ENCODE results near the gene ULK2. TPM values are rescaled to one million over a fixed set of nuclear protein-coding genes. Genes with fewer than 3 reads are reported as not detected.

ULK2 gene
- total RNA-seq, 1 donor from 2014 or later, result 15.7 TPM

GRCh38 chr17:19743101-19744100 lies 124.3 kb downstream of the ULK2 start:
- no peak for TF ChIP-seq CTCF (IDR thresholded peaks at IDR 0.05; ENCODE audit: unreplicated experiment)
- Mint-ChIP-seq H3K4me1 (ENCODE audit: unreplicated experiment) (no peaks in the 10 kb centered on the region), H3K4me3 (ENCODE audit: unreplicated experiment) (no peak overlapping the region), H3K27ac (ENCODE audit: unreplicated experiment) (no peak overlapping the region), H3K36me3 (ENCODE audit: low read depth, unreplicated experiment) (no peaks in the 10 kb centered on the region), H3K27me3 (ENCODE audit: unreplicated experiment) (peaks cover 3% of the 10 kb centered on the region), H3K9me3 (ENCODE audit: unreplicated experiment) (no peaks in the 10 kb centered on the region)
- DNase-seq (ENCODE audit: low spot score), result no peak

GRCh38 chr17:19742495-19742894 lies 125.2 kb downstream of the ULK2 start:
- Mint-ChIP-seq H3K27ac (ENCODE audit: unreplicated experiment) (no peak overlapping the region), H3K4me3 (ENCODE audit: unreplicated experiment) (no peak overlapping the region), H3K36me3 (ENCODE audit: low read depth, unreplicated experiment) (no peaks in the 10 kb centered on the region), H3K9me3 (ENCODE audit: unreplicated experiment) (no peaks in the 10 kb centered on the region), H3K4me1 (ENCODE audit: unreplicated experiment) (no peaks in the 10 kb centered on the region), H3K27me3 (ENCODE audit: unreplicated experiment) (peaks cover 3% of the 10 kb centered on the region)
- TF ChIP-seq CTCF (IDR thresholded peaks at IDR 0.05; ENCODE audit: unreplicated experiment), result no peak
- no peak for DNase-seq (ENCODE audit: low spot score)

- H3K4me3 Mint-ChIP-seq (ENCODE audit: unreplicated experiment), result no peak overlapping the region
- no peaks in the 10 kb centered on the region for H3K4me1 Mint-ChIP-seq (ENCODE audit: unreplicated experiment)
- TF ChIP-seq CTCF (IDR thresholded peaks at IDR 0.05; ENCODE audit: unreplicated experiment), result no peak
- no peaks in the 10 kb centered on the region for H3K36me3 Mint-ChIP-seq (ENCODE audit: low read depth, unreplicated experiment)
- H3K9me3 Mint-ChIP-seq (ENCODE audit: unreplicated experiment), result no peaks in the 10 kb centered on the region
- no peak overlapping the region for H3K27ac Mint-ChIP-seq (ENCODE audit: unreplicated experiment)
- peaks cover 4% of the 10 kb centered on the region for H3K27me3 Mint-ChIP-seq (ENCODE audit: unreplicated experiment)
- DNase-seq (ENCODE audit: low spot score), result no peak
These were observed 125.8 kb downstream of the ULK2 start for GRCh38 chr17:19741832-19742457.

GRCh38 chr17:19740933-19741332 lies 126.8 kb downstream of the ULK2 start:
- Mint-ChIP-seq H3K27ac (ENCODE audit: unreplicated experiment) (no peak overlapping the region), H3K36me3 (ENCODE audit: low read depth, unreplicated experiment) (no peaks in the 10 kb centered on the region), H3K27me3 (ENCODE audit: unreplicated experiment) (peaks cover 2% of the 10 kb centered on the region), H3K4me1 (ENCODE audit: unreplicated experiment) (no peaks in the 10 kb centered on the region), H3K4me3 (ENCODE audit: unreplicated experiment) (no peak overlapping the region), H3K9me3 (ENCODE audit: unreplicated experiment) (no peaks in the 10 kb centered on the region)
- no peak for DNase-seq (ENCODE audit: low spot score)
- TF ChIP-seq CTCF (IDR thresholded peaks at IDR 0.05; ENCODE audit: unreplicated experiment), result no peak

Measured in endothelial cell (in vitro differentiated cells).